Prostate gland (tissue), 2 donors: ENCODE results near the gene TRAK1. TPM values are rescaled to one million over a fixed set of nuclear protein-coding genes. Genes with fewer than 3 reads are reported as not detected.

Experiments used
- DNase-seq: peaks from one replicate; pipeline ENCODE4 v3.0.0-alpha.2; 2019; ENCODE audit warnings: low spot score
- H3K27ac ChIP-seq, 2 donors: fragments of 200-600 bp; sonication (generic); 2 replicates each; pipeline ENCODE4 v1.5.1; 2017 to 2019
- H3K27me3 ChIP-seq: fragments of 200-600 bp; sonication (generic); replicated peaks from 2 replicates; pipeline ENCODE4 v1.5.1; 2019; ENCODE audit not compliant: insufficient read depth
- H3K36me3 ChIP-seq, 2 donors: fragments of 200-600 bp; sonication (generic); 1 replicate in 1 of 2; 2 replicates in 1 of 2; pipeline versions ENCODE4 v1.5.1 to v1.8.1; 2017 to 2019
- H3K4me1 ChIP-seq: fragments of 200-600 bp; sonication (generic); replicated peaks from 2 replicates; pipeline ENCODE4 v1.5.1; 2019
- H3K4me3 ChIP-seq, 2 donors: fragments of 200-600 bp; sonication (generic); 2 replicates each; pipeline ENCODE4 v1.5.1; 2017 to 2019
- H3K9me3 ChIP-seq: fragments of 200-600 bp; sonication (generic); 2 replicates; pipeline ENCODE4 v1.5.1; 2017
- CTCF ChIP-seq, 4 experiments: fragments of 200-600 bp in 2 of 4; fragments of 450-650 bp in 2 of 4; sonication (generic) in 2 of 4; IDR thresholded peaks; 1 replicate in 3 of 4; 2 replicates in 1 of 4; pipeline ENCODE4 v1.5.1; 2016 to 2019; ENCODE audit warnings: antibody characterized with exemption in 4 of 4, mild to moderate bottlenecking in 2 of 4, moderate library complexity in 2 of 4
- POLR2A ChIP-seq: fragments of 450-650 bp; IDR thresholded peaks from one replicate; pipeline ENCODE4 v1.6.1; 2016; ENCODE audit warnings: antibody characterized with exemption, mild to moderate bottlenecking
- POLR2AphosphoS5 ChIP-seq: sonication (generic); formaldehyde crosslinking; IDR thresholded peaks from one replicate; pipeline ENCODE4 v1.6.1; 2017; ENCODE audit warnings: antibody characterized with exemption
- whole genome bisulfite sequencing: methylation state at CpG from one replicate; pipeline ENCODE4 v1.1.5; 2018; 5-methylcytosine and 5-hydroxymethylcytosine counted together
- intact Hi-C: fragments of 100-400 bp; cut with DNase I; formaldehyde crosslinking; loops from one replicate; pipeline ENCODE4 v1.14.2; 2022
- total RNA-seq, 2 donors: library from RNA; depleted of rRNA; stranded (reverse); fragments of >200 nt; gene quantifications; one replicate each; pipeline ENCODE4 v1.1.0, GENCODE V29; 2016

TRAK1 gene
- total RNA-seq, 2 donors from 2014 or later = 35.6 to 80.3 TPM

DNA sequence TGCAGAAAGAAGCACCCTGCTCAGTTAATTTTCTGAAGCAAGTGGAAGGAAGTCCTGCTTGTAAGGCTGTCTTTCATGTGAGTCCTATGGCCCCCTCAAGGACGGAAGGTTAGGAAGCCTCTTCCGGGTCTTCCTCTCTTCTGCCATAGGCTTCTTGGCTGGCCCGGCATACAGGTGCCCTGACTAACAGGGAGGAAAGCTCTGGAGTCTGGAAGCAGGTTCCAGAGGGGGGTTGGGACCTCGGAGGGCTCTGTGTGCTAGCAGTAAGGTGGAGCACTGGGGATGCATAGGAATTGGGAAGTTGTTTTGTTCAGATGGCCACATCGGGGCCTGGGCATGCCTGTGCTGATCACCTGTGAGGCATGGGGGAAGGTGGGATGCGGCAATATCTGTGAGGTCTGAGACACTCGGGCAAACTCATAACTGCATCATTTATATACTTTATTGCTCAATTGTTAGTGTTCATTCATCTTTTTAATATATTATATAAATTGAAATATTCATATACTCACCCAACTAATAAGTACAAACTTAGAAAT, 49.6 kb downstream of the TRAK1 start:
- no peaks in the 10 kb centered on the region for H3K36me3 ChIP-seq

DNA sequence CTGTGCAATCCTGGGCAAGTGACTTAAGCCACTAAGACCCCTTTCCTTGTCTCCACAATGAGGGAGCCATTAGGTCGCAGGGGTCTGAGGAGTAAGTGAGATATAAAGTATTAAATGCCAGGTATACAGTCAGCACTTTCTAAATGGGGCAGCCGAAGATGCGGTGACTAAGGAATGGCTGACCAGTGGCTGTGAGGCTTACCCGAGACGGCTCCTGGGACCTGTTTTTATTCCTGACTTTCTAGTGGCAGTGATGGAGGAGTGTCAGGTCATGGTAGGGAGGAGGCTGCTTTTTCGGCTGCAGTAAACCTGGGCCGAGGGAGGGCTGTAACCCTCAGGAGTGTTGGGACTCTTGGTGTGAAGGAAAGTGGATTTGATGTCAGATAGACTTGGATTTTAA, 52.3 kb downstream of the TRAK1 start:
- 84% methylated on average over 7 of the region's 7 CpGs for WGBS
- Histone ChIP-seq H3K36me3 (no peaks in the 10 kb centered on the region), H3K27ac (no peak overlapping the region), H3K4me3 (no peak overlapping the region), H3K27me3 (no peaks in the 10 kb centered on the region), H3K9me3 (no peaks in the 10 kb centered on the region), H3K4me1 (no peaks in the 10 kb centered on the region)
- TF ChIP-seq POLR2A = no peak
- no peak for TF ChIP-seq POLR2AphosphoS5
- no peak for TF ChIP-seq CTCF (IDR thresholded peaks at IDR 0.05)
- DNase-seq = no peak
- intact Hi-C loops = no loop called here

More for the DNA sequence above, 49.6 kb downstream of the TRAK1 start:
- no peaks in the 10 kb centered on the region for H3K27me3 ChIP-seq
- 73% methylated on average over 7 of the region's 7 CpGs for WGBS
- intact Hi-C loops = no loop called here
- H3K4me3 ChIP-seq = no peak overlapping the region
- no peaks in the 10 kb centered on the region for H3K4me1 ChIP-seq
- no peaks in the 10 kb centered on the region for H3K9me3 ChIP-seq
- no peak for TF ChIP-seq CTCF (IDR thresholded peaks at IDR 0.05)
- no peak for TF ChIP-seq POLR2AphosphoS5
- TF ChIP-seq POLR2A = no peak
- DNase-seq = no peak
- H3K27ac ChIP-seq = no peak overlapping the region

- Histone ChIP-seq H3K4me3 (no peak overlapping the region), H3K27ac (no peak overlapping the region), H3K9me3 (no peaks in the 10 kb centered on the region), H3K27me3 (no peaks in the 10 kb centered on the region), H3K36me3 (no peaks in the 10 kb centered on the region), H3K4me1 (no peaks in the 10 kb centered on the region)
- no peak for DNase-seq
- intact Hi-C loops = no loop called here
- no peak for TF ChIP-seq POLR2A
- no peak for TF ChIP-seq POLR2AphosphoS5
- no peak for TF ChIP-seq CTCF (IDR thresholded peaks at IDR 0.05)
These were observed 53.1 kb downstream of the TRAK1 start for GRCh38 chr3:42144209-42144608.

GRCh38 chr3:42148086-42148848, 57.1 kb downstream of the TRAK1 start:
- DNase-seq = no peak

More at GRCh38 chr3:42148086-42148848, 57.1 kb downstream of the TRAK1 start:
- Histone ChIP-seq H3K4me3 (no peak overlapping the region), H3K9me3 (no peaks in the 10 kb centered on the region), H3K27me3 (no peaks in the 10 kb centered on the region), H3K36me3 (no peaks in the 10 kb centered on the region), H3K27ac (no peak overlapping the region), H3K4me1 (peaks cover 5% of the 10 kb centered on the region)
- intact Hi-C loops = no loop called here
- WGBS = 76% methylated on average over 5 of the region's 5 CpGs
- TF ChIP-seq POLR2AphosphoS5 (no peak), CTCF (IDR thresholded peaks at IDR 0.05) (no peak), POLR2A (no peak)
